Measurements from ENCODE around the gene SCFD2. TPM values are rescaled to one million over a fixed set of nuclear protein-coding genes. Genes with fewer than 3 reads are reported as not detected.
"Not testable (repeated sequence)": the region's sequence is repeated elsewhere in the genome, so short reads cannot be mapped to it uniquely, and the experiment has no call there.

SCFD2 gene
- total RNA-seq, 1 donor from 2014 or later = 10.7 TPM

GRCh38 chr4:52838729-52839586 is 526.9 kb downstream of the SCFD2 start:
- peak overlapping the region; percentile 92 for H3K27ac Mint-ChIP-seq (ENCODE audit: unreplicated experiment)
- H3K27me3 Mint-ChIP-seq (ENCODE audit: low read depth) = no peaks in the 10 kb centered on the region
- no peak overlapping the region for H3K4me3 Mint-ChIP-seq (ENCODE audit: unreplicated experiment)
- TF ChIP-seq, protein P1, sequence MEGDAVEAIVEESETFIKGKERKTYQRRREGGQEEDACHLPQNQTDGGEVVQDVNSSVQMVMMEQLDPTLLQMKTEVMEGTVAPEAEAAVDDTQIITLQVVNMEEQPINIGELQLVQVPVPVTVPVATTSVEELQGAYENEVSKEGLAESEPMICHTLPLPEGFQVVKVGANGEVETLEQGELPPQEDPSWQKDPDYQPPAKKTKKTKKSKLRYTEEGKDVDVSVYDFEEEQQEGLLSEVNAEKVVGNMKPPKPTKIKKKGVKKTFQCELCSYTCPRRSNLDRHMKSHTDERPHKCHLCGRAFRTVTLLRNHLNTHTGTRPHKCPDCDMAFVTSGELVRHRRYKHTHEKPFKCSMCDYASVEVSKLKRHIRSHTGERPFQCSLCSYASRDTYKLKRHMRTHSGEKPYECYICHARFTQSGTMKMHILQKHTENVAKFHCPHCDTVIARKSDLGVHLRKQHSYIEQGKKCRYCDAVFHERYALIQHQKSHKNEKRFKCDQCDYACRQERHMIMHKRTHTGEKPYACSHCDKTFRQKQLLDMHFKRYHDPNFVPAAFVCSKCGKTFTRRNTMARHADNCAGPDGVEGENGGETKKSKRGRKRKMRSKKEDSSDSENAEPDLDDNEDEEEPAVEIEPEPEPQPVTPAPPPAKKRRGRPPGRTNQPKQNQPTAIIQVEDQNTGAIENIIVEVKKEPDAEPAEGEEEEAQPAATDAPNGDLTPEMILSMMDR (IDR thresholded peaks at IDR 0.05) = no peak
- no peaks in the 10 kb centered on the region for H3K36me3 Mint-ChIP-seq (ENCODE audit: low read depth)
- DNase-seq (ENCODE audit: low spot score) = no peak
- H3K9me3 Mint-ChIP-seq (ENCODE audit: low read depth) = no peaks in the 10 kb centered on the region
- H3K4me1 Mint-ChIP-seq (ENCODE audit: low read depth) = peaks cover 63% of the 10 kb centered on the region

- no peaks in the 10 kb centered on the region for H3K27me3 Mint-ChIP-seq (ENCODE audit: low read depth)
- H3K36me3 Mint-ChIP-seq (ENCODE audit: low read depth) = no peaks in the 10 kb centered on the region
- peak overlapping the region; percentile 92 for H3K27ac Mint-ChIP-seq (ENCODE audit: unreplicated experiment)
- DNase-seq (ENCODE audit: low spot score) = no peak
- no peaks in the 10 kb centered on the region for H3K9me3 Mint-ChIP-seq (ENCODE audit: low read depth)
- TF ChIP-seq, protein P1 (IDR thresholded peaks at IDR 0.05) = no peak
- H3K4me3 Mint-ChIP-seq (ENCODE audit: unreplicated experiment) = peak overlapping the region; percentile 7
- peaks cover 62% of the 10 kb centered on the region for H3K4me1 Mint-ChIP-seq (ENCODE audit: low read depth)
These were observed 527.9 kb downstream of the SCFD2 start for GRCh38 chr4:52837716-52838558.

DNA sequence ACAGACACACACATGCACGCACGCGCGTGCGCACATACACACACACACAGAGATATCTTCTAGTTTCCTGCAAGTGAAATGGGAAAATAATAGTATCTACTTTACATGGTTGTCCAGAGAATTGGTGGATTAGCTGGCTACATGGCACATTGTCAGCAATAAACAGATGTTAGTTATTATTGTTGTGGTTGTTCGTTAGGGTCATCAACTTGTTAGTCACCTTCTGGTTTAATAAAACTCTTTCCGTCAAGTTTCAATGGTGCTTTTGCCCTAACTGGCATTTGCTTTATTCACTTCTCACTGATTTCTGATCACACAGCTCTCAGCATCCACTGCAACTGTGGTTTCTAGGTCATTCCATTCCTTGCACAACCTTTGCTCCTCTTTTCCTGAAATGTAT is 529.2 kb downstream of the SCFD2 start:
- no peak for DNase-seq (ENCODE audit: low spot score)
- H3K36me3 Mint-ChIP-seq (ENCODE audit: low read depth) = no peaks in the 10 kb centered on the region
- no peaks in the 10 kb centered on the region for H3K27me3 Mint-ChIP-seq (ENCODE audit: low read depth)
- no peaks in the 10 kb centered on the region for H3K9me3 Mint-ChIP-seq (ENCODE audit: low read depth)
- H3K4me3 Mint-ChIP-seq (ENCODE audit: unreplicated experiment) = no peak overlapping the region
- H3K27ac Mint-ChIP-seq (ENCODE audit: unreplicated experiment) = no peak overlapping the region
- H3K4me1 Mint-ChIP-seq (ENCODE audit: low read depth) = peaks cover 50% of the 10 kb centered on the region
- TF ChIP-seq, protein P1 (IDR thresholded peaks at IDR 0.05) = no peak

DNA sequence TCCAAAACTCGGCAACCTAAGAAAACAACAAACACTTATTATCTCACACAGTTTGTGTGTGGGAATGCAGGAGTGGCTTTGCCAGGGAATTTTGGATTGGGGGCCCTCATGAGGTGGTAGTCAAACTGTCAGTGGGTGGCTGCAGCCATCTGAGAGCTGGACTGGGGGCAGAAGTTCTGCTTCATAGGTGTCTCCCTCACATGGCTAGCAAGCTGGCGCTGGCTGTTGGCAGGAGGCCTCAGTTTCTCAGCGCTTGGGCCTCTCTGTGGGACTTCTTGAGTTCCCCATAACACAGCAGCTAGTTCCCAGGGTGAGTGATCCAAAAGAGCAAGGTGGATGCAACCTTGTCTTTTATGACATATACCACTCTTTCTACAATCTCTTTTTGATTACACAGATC is 529.7 kb downstream of the SCFD2 start:
- no peaks in the 10 kb centered on the region for H3K27me3 Mint-ChIP-seq (ENCODE audit: low read depth)
- TF ChIP-seq, protein P1 (IDR thresholded peaks at IDR 0.05) = no peak
- DNase-seq (ENCODE audit: low spot score) = no peak
- no peak overlapping the region for H3K27ac Mint-ChIP-seq (ENCODE audit: unreplicated experiment)
- H3K4me3 Mint-ChIP-seq (ENCODE audit: unreplicated experiment) = no peak overlapping the region
- no peaks in the 10 kb centered on the region for H3K9me3 Mint-ChIP-seq (ENCODE audit: low read depth)
- H3K36me3 Mint-ChIP-seq (ENCODE audit: low read depth) = no peaks in the 10 kb centered on the region
- H3K4me1 Mint-ChIP-seq (ENCODE audit: low read depth) = peaks cover 44% of the 10 kb centered on the region

GRCh38 chr4:52834641-52835456 is 531.0 kb downstream of the SCFD2 start:
- H3K27me3 Mint-ChIP-seq (ENCODE audit: low read depth); H3K27ac Mint-ChIP-seq (ENCODE audit: unreplicated experiment); H3K9me3 Mint-ChIP-seq (ENCODE audit: low read depth); DNase-seq (ENCODE audit: low spot score); H3K36me3 Mint-ChIP-seq (ENCODE audit: low read depth); H3K4me3 Mint-ChIP-seq (ENCODE audit: unreplicated experiment): not testable (repeated sequence)
- H3K4me1 Mint-ChIP-seq (ENCODE audit: low read depth) = peaks cover 36% of the 10 kb centered on the region
